Measurements from ENCODE around the gene SEC23A. TPM values are rescaled to one million over a fixed set of nuclear protein-coding genes. Genes with fewer than 3 reads are reported as not detected.

SEC23A gene
- total and polyA plus RNA-seq, 2 of the 8 experiments (the other 6 are each of a cell fraction or from before 2014, with no cell fraction given) = 30.9 to 58.2 TPM

GRCh38 chr14:39023939-39024871, 78.8 kb downstream of the SEC23A start:
- Histone ChIP-seq H3K9me3 (ENCODE audit: insufficient read depth in 2 of 2, low read depth in 1 of 2, low read length in 1 of 2) (no peaks in the 10 kb centered on the region), H2BK20ac (ENCODE audit: low read length) (no peak overlapping the region), H3K79me1 (ENCODE audit: low read depth, low read length) (no peaks in the 10 kb centered on the region), H2BK120ac (replicated peaks; ENCODE audit: low read depth, low read length) (no peak overlapping the region), H3K27ac (ENCODE audit: low read depth, low read length) (no peak overlapping the region), H2BK12ac (ENCODE audit: low read depth, low read length) (no peak overlapping the region), H3K23me2 (ENCODE audit: low read depth, low read length) (no peaks in the 10 kb centered on the region), H3K4ac (replicated peaks; ENCODE audit: insufficient read length, low read depth, low read length) (no peak overlapping the region), H3K36me3 (ENCODE audit: control insufficient read depth in 2 of 4, insufficient read depth in 4 of 4, low read length in 3 of 4) (no peaks in the 10 kb centered on the region; a peak in 1 of 8 replicates), H3K18ac (ENCODE audit: extremely low read depth, low read length) (no peak overlapping the region), H2AK5ac (ENCODE audit: low read depth, low read length) (no peak overlapping the region), H4K5ac (ENCODE audit: insufficient read length, low read depth, low read length) (no peak overlapping the region), H4K91ac (replicated peaks; ENCODE audit: insufficient read length, low read length) (no peak overlapping the region), H2AFZ (ENCODE audit: low read length) (no peak overlapping the region), H3K4me2 (ENCODE audit: insufficient read depth in 1 of 2, low read depth in 2 of 2, low read length in 2 of 2) (no peak overlapping the region), H3K56ac (replicated peaks; ENCODE audit: insufficient read length, low read depth, low read length) (no peak overlapping the region), H3K9ac (replicated peaks in 1 of 4; ENCODE audit: extremely low read depth in 1 of 4, low read depth in 3 of 4, low read length in 3 of 4) (no peak overlapping the region), H3K4me1 (replicated peaks in 1 of 4; ENCODE audit: control insufficient read depth in 3 of 4, insufficient read depth in 4 of 4, low read length in 3 of 4) (no peaks in the 10 kb centered on the region), H3K14ac (ENCODE audit: insufficient read length) (no peak overlapping the region), H4K20me1 (replicated peaks in 1 of 2; ENCODE audit: control insufficient read depth in 1 of 2, insufficient read depth in 2 of 2, low read length in 2 of 2) (no peaks in the 10 kb centered on the region), H4K8ac (ENCODE audit: extremely low read depth, insufficient read depth, low read length) (no peak overlapping the region), H2BK5ac (ENCODE audit: low read depth, low read length) (no peak overlapping the region), H3K4me3 (ENCODE audit: extremely low read depth in 1 of 4, insufficient read depth in 2 of 4, low read depth in 3 of 4, low read length in 4 of 4) (no peak overlapping the region), H3K23ac (ENCODE audit: insufficient read length) (no peak overlapping the region), H3K27me3 (replicated peaks in 1 of 4; ENCODE audit: control insufficient read depth in 3 of 4, extremely low read depth in 1 of 4, insufficient read depth in 3 of 4, low read length in 3 of 4) (no peaks in the 10 kb centered on the region), H3K79me2 (ENCODE audit: control insufficient read depth in 1 of 2, insufficient read depth in 2 of 2, low read length in 2 of 2) (no peaks in the 10 kb centered on the region), H2BK15ac (ENCODE audit: low read length) (no peak overlapping the region)
- no peak for DNase-seq (ENCODE audit: low read depth in 1 of 2, low spot score in 2 of 2)
- POLR2A ChIA-PET (ENCODE audit: partially characterized antibody) = no interaction called here
- TF ChIP-seq EGR1 (IDR thresholded peaks at IDR 0.05; ENCODE audit: borderline replicate concordance, low read depth, low read length) (no peak), GABPA (IDR thresholded peaks at IDR 0.05; ENCODE audit: borderline replicate concordance, insufficient read depth, low read length) (no peak), KDM4A (IDR thresholded peaks at IDR 0.05; ENCODE audit: low read depth, low read length, severe bottlenecking) (no peak)
- WGBS, 2 experiments (ENCODE audit: extremely low coverage in 1 of 2, insufficient coverage in 1 of 2, insufficient read length in 1 of 2, insufficient replicate concordance in 2 of 2, low coverage in 1 of 2, low lambda C conversion rate in 2 of 2, missing lambda C conversion rate in 1 of 2) = 95% methylated on average over 12 of the region's 12 CpGs; no CpG with 5 or more reads in 1 of the 2 experiments
- CTCF ChIA-PET (ENCODE audit: partially characterized antibody) = interaction anchor here (0.6 to 1.6 kb wide), 5 partner anchors 9 to 302 kb away, joined by 3 to 13 read pairs (median 4); no protein-coding TSS in a partner anchor
- no peak for FAIRE-seq

All from H1 (cell line).